ENCODE results near the gene KIAA1671.

Gene KIAA1671

GRCh38 chr22:25085930-25086901, 133.7 kb downstream of the KIAA1671 start:
- in situ Hi-C loops (cut with MboI; ENCODE audit: low sequenced_read_pairs), result no loop called here
- Histone ChIP-seq H3K9me3 (no peaks in the 10 kb centered on the region), H3K4me3 (no peak overlapping the region), H3K27me3 (ENCODE audit: low read depth) (no peaks in the 10 kb centered on the region), H3K4me1 (no peaks in the 10 kb centered on the region), H3K36me3 (replicated peaks) (no peaks in the 10 kb centered on the region)
- no peak for DNase-seq (ENCODE audit: low spot score in 2 of 2)

- Histone ChIP-seq H3K36me3 (replicated peaks) (no peaks in the 10 kb centered on the region), H3K9me3 (no peaks in the 10 kb centered on the region), H3K4me1 (no peaks in the 10 kb centered on the region), H3K4me3 (no peak overlapping the region), H3K27me3 (ENCODE audit: low read depth) (no peaks in the 10 kb centered on the region)
- no peak for DNase-seq (ENCODE audit: low spot score in 2 of 2)
- in situ Hi-C loops (cut with MboI; ENCODE audit: low sequenced_read_pairs), result no loop called here
Observed at GRCh38 chr22:25086902-25087282, 134.4 kb downstream of the KIAA1671 start.

- Histone ChIP-seq H3K9me3 (no peaks in the 10 kb centered on the region), H3K27me3 (ENCODE audit: low read depth) (no peaks in the 10 kb centered on the region), H3K4me3 (no peak overlapping the region), H3K36me3 (replicated peaks) (no peaks in the 10 kb centered on the region), H3K4me1 (no peaks in the 10 kb centered on the region)
- in situ Hi-C loops (cut with MboI; ENCODE audit: low sequenced_read_pairs), result no loop called here
- no peak for DNase-seq (ENCODE audit: low spot score in 2 of 2)
Observed at GRCh38 chr22:25090225-25090890, 137.8 kb downstream of the KIAA1671 start.

GRCh38 chr22:25091458-25091857, 138.9 kb downstream of the KIAA1671 start:
- H3K9me3 ChIP-seq, result no peaks in the 10 kb centered on the region
- in situ Hi-C loops (cut with MboI; ENCODE audit: low sequenced_read_pairs), result no loop called here
- no peak for DNase-seq (ENCODE audit: low spot score in 2 of 2)
- no peaks in the 10 kb centered on the region for H3K27me3 ChIP-seq (ENCODE audit: low read depth)
- no peaks in the 10 kb centered on the region for H3K4me1 ChIP-seq
- no peak overlapping the region for H3K4me3 ChIP-seq
- H3K36me3 ChIP-seq (replicated peaks), result no peaks in the 10 kb centered on the region

GRCh38 chr22:25092119-25092518, 139.6 kb downstream of the KIAA1671 start:
- Histone ChIP-seq H3K4me3 (no peak overlapping the region), H3K9me3 (no peaks in the 10 kb centered on the region), H3K27me3 (ENCODE audit: low read depth) (no peaks in the 10 kb centered on the region), H3K4me1 (no peaks in the 10 kb centered on the region), H3K36me3 (replicated peaks) (no peaks in the 10 kb centered on the region)
- DNase-seq (ENCODE audit: low spot score in 2 of 2), result no peak
- in situ Hi-C loops (cut with MboI; ENCODE audit: low sequenced_read_pairs), result no loop called here

GRCh38 chr22:25094579-25094978, 142.1 kb downstream of the KIAA1671 start:
- Histone ChIP-seq H3K4me1 (no peaks in the 10 kb centered on the region), H3K9me3 (no peaks in the 10 kb centered on the region), H3K27me3 (ENCODE audit: low read depth) (no peaks in the 10 kb centered on the region), H3K4me3 (no peak overlapping the region), H3K36me3 (replicated peaks) (no peaks in the 10 kb centered on the region)
- DNase-seq (ENCODE audit: low spot score in 2 of 2), result no peak
- in situ Hi-C loops (cut with MboI; ENCODE audit: low sequenced_read_pairs), result no loop called here

GRCh38 chr22:25095869-25096268, 143.4 kb downstream of the KIAA1671 start:
- no peak for DNase-seq (ENCODE audit: low spot score in 2 of 2)
- in situ Hi-C loops (cut with MboI; ENCODE audit: low sequenced_read_pairs), result no loop called here
- Histone ChIP-seq H3K9me3 (no peaks in the 10 kb centered on the region), H3K4me3 (no peak overlapping the region), H3K27me3 (ENCODE audit: low read depth) (no peaks in the 10 kb centered on the region), H3K4me1 (no peaks in the 10 kb centered on the region), H3K36me3 (replicated peaks) (no peaks in the 10 kb centered on the region)

GRCh38 chr22:25096638-25097405, 144.3 kb downstream of the KIAA1671 start:
- no peak overlapping the region for H3K4me3 ChIP-seq
- H3K4me1 ChIP-seq, result no peaks in the 10 kb centered on the region
- no peaks in the 10 kb centered on the region for H3K36me3 ChIP-seq (replicated peaks)
- H3K9me3 ChIP-seq, result no peaks in the 10 kb centered on the region
- in situ Hi-C loops (cut with MboI; ENCODE audit: low sequenced_read_pairs), result no loop called here
- DNase-seq (ENCODE audit: low spot score in 2 of 2), result no peak
- H3K27me3 ChIP-seq (ENCODE audit: low read depth), result no peaks in the 10 kb centered on the region

GRCh38 chr22:25098445-25099081, 146.0 kb downstream of the KIAA1671 start:
- no peak for DNase-seq (ENCODE audit: low spot score in 2 of 2)
- in situ Hi-C loops (cut with MboI; ENCODE audit: low sequenced_read_pairs), result no loop called here
- no peaks in the 10 kb centered on the region for H3K36me3 ChIP-seq (replicated peaks)
- H3K4me1 ChIP-seq, result no peaks in the 10 kb centered on the region
- no peak overlapping the region for H3K4me3 ChIP-seq
- H3K9me3 ChIP-seq, result no peaks in the 10 kb centered on the region
- H3K27me3 ChIP-seq (ENCODE audit: low read depth), result no peaks in the 10 kb centered on the region

- Histone ChIP-seq H3K4me1 (no peaks in the 10 kb centered on the region), H3K27me3 (ENCODE audit: low read depth) (no peaks in the 10 kb centered on the region), H3K4me3 (no peak overlapping the region), H3K9me3 (no peaks in the 10 kb centered on the region), H3K36me3 (replicated peaks) (no peaks in the 10 kb centered on the region)
- in situ Hi-C loops (cut with MboI; ENCODE audit: low sequenced_read_pairs), result no loop called here
- DNase-seq (ENCODE audit: low spot score in 2 of 2), result no peak
Observed at GRCh38 chr22:25099202-25099601, 146.7 kb downstream of the KIAA1671 start.

- Histone ChIP-seq H3K36me3 (replicated peaks) (no peaks in the 10 kb centered on the region), H3K4me3 (no peak overlapping the region), H3K4me1 (no peaks in the 10 kb centered on the region), H3K27me3 (ENCODE audit: low read depth) (no peaks in the 10 kb centered on the region), H3K9me3 (no peaks in the 10 kb centered on the region)
- in situ Hi-C loops (cut with MboI; ENCODE audit: low sequenced_read_pairs), result no loop called here
- DNase-seq (ENCODE audit: low spot score in 2 of 2), result no peak
Observed at GRCh38 chr22:25100402-25100801, 147.9 kb downstream of the KIAA1671 start.

GRCh38 chr22:25100948-25101347, 148.4 kb downstream of the KIAA1671 start:
- in situ Hi-C loops (cut with MboI; ENCODE audit: low sequenced_read_pairs), result no loop called here
- no peak for DNase-seq (ENCODE audit: low spot score in 2 of 2)
- H3K4me1 ChIP-seq, result no peaks in the 10 kb centered on the region

GRCh38 chr22:25101501-25101900, 149.0 kb downstream of the KIAA1671 start:
- H3K4me3 ChIP-seq, result no peak overlapping the region
- DNase-seq (ENCODE audit: low spot score in 2 of 2), result no peak
- in situ Hi-C loops (cut with MboI; ENCODE audit: low sequenced_read_pairs), result no loop called here
- no peaks in the 10 kb centered on the region for H3K36me3 ChIP-seq (replicated peaks)
- no peaks in the 10 kb centered on the region for H3K9me3 ChIP-seq
- H3K4me1 ChIP-seq, result no peaks in the 10 kb centered on the region
- no peaks in the 10 kb centered on the region for H3K27me3 ChIP-seq (ENCODE audit: low read depth)

More at GRCh38 chr22:25100948-25101347, 148.4 kb downstream of the KIAA1671 start:
- Histone ChIP-seq H3K36me3 (replicated peaks) (no peaks in the 10 kb centered on the region), H3K9me3 (no peaks in the 10 kb centered on the region), H3K4me3 (no peak overlapping the region), H3K27me3 (ENCODE audit: low read depth) (no peaks in the 10 kb centered on the region)

All from HAP-1 (cell line).